ENCODE data around the gene TNFRSF12A.
A peak's percentile ranks its signal among the peaks of the same experiment; 100 is the strongest.

Gene TNFRSF12A

GRCh38 chr16:3027489-3027795 is 7.3 kb downstream of the TNFRSF12A start:
- no peak for DNase-seq

GRCh38 chr16:3027983-3028715 is 8.0 kb downstream of the TNFRSF12A start:
- DNase-seq, result peak; percentile 54 to 87 (median 85)

GRCh38 chr16:3028716-3029319 is 8.7 kb downstream of the TNFRSF12A start:
- DNase-seq, result no peak

- peak in 4 of 6 experiments; percentile 8 to 45 (median 31) for DNase-seq
Observed at GRCh38 chr16:3029491-3030221, 9.5 kb downstream of the TNFRSF12A start.

GRCh38 chr16:3030222-3031212 is 10.3 kb downstream of the TNFRSF12A start:
- DNase-seq, result no peak

GRCh38 chr16:3032624-3033023 is 12.5 kb downstream of the TNFRSF12A start:
- no peak for DNase-seq

- DNase-seq, result no peak
Observed at GRCh38 chr16:3035289-3035971, 15.3 kb downstream of the TNFRSF12A start.

GRCh38 chr16:3035972-3036725 is 16.0 kb downstream of the TNFRSF12A start:
- no peak for DNase-seq

GRCh38 chr16:3036726-3037315 is 16.7 kb downstream of the TNFRSF12A start, which contains the start of gene BICDL2:
TSS of gene BICDL2 (minus strand) at chr16:3036944. CDS start at chr16:3035496, 1,448 bp downstream.
- no peak for DNase-seq

GRCh38 chr16:3038256-3038655 is 18.1 kb downstream of the TNFRSF12A start:
- DNase-seq, result no peak

GRCh38 chr16:3038896-3039295 is 18.7 kb downstream of the TNFRSF12A start:
- no peak for DNase-seq

- DNase-seq, result no peak
Observed at GRCh38 chr16:3042376-3042775, 22.2 kb downstream of the TNFRSF12A start.

GRCh38 chr16:3044708-3045107 is 24.5 kb downstream of the TNFRSF12A start:
- DNase-seq, result no peak

- DNase-seq, result peak in 2 of 6 experiments; percentile 24 to 47
Observed at GRCh38 chr16:3045758-3046640, 25.8 kb downstream of the TNFRSF12A start, which contains the start of gene MMP25. TSS of gene MMP25 (plus strand) at chr16:3046561. CDS start at chr16:3046918, 357 bp downstream.

GRCh38 chr16:3046641-3047386 is 26.6 kb downstream of the TNFRSF12A start:
- DNase-seq, result peak in 1 of 6 experiments; percentile 12

- no peak for DNase-seq
Observed at GRCh38 chr16:3047387-3047720, 27.2 kb downstream of the TNFRSF12A start.

GRCh38 chr16:3049921-3050481 is 29.8 kb downstream of the TNFRSF12A start:
- no peak for DNase-seq

GRCh38 chr16:3050487-3050886 is 30.3 kb downstream of the TNFRSF12A start:
- DNase-seq, result no peak

- DNase-seq, result no peak
Observed at GRCh38 chr16:3051009-3051408, 30.8 kb downstream of the TNFRSF12A start.

All from stimulated activated naive CD4-positive, alpha-beta T cell (primary cell).